Choroid plexus epithelial cell (primary cell): ENCODE data around the gene CTNNA3.

Experiments
- DNase-seq: peaks from one replicate; pipeline ENCODE4 v3.0.0-alpha.2; 2010; ENCODE audit warnings: low read depth
- H3K4me3 ChIP-seq: 2 replicates; pipeline ENCODE4 v1.5.1; 2011; ENCODE audit warnings: low read depth, mild to moderate bottlenecking, control low read depth, low read length, moderate library complexity
- CTCF ChIP-seq: conservative IDR thresholded peaks from 2 replicates; pipeline ENCODE4 v1.5.1; 2011; ENCODE audit warnings: low read depth, mild to moderate bottlenecking, control low read depth, inconsistent platforms, low read length, moderate library complexity

CTNNA3 gene

GRCh38 chr10:67257427-67258144 lies 438.4 kb downstream of the CTNNA3 start:
- DNase-seq: no peak
- TF ChIP-seq CTCF: no peak
- no peak overlapping the region for H3K4me3 ChIP-seq

- TF ChIP-seq CTCF: no peak
Measured at GRCh38 chr10:67257018-67257417, 439.0 kb downstream of the CTNNA3 start.

GRCh38 chr10:67250686-67251085 lies 445.3 kb downstream of the CTNNA3 start:
- DNase-seq: no peak
- no peak for TF ChIP-seq CTCF
- no peak overlapping the region for H3K4me3 ChIP-seq

More at GRCh38 chr10:67257018-67257417, 439.0 kb downstream of the CTNNA3 start:
- H3K4me3 ChIP-seq: no peak overlapping the region
- DNase-seq: peak; percentile 22

GRCh38 chr10:67246066-67246555 lies 449.9 kb downstream of the CTNNA3 start:
- TF ChIP-seq CTCF: no peak
- H3K4me3 ChIP-seq: no peak overlapping the region
- DNase-seq: no peak

GRCh38 chr10:67242528-67242927 lies 453.5 kb downstream of the CTNNA3 start:
- no peak for DNase-seq
- H3K4me3 ChIP-seq: no peak overlapping the region
- no peak for TF ChIP-seq CTCF

GRCh38 chr10:67241451-67241850 lies 454.5 kb downstream of the CTNNA3 start:
- H3K4me3 ChIP-seq: no peak overlapping the region
- no peak for DNase-seq
- TF ChIP-seq CTCF: no peak
